G401 (cell line): ENCODE results near the gene RRM2. TPM values are rescaled to one million over a fixed set of nuclear protein-coding genes. Genes with fewer than 3 reads are reported as not detected.
A peak's percentile ranks its signal among the peaks of the same experiment; 100 is the strongest.
"Not testable (repeated sequence)": the region's sequence is repeated elsewhere in the genome, so short reads cannot be mapped to it uniquely, and the experiment has no call there.

ENCODE experiments used
- DNase-seq: peaks from one replicate; pipeline ENCODE4 v3.0.0-alpha.2; 2015; ENCODE audit warnings: low spot score
- in situ Hi-C: cut with HindIII; loops from 2 replicates; pipeline ENCODE4 v1.10.0; 2016; ENCODE audit warnings: low sequenced_read_pairs, mixed read lengths
- total RNA-seq: library from RNA; depleted of rRNA; stranded (reverse); fragments of >200 nt; shearing (Covaris generic); gene quantifications from 2 replicates; pipeline ENCODE4 v1.2.3, GENCODE V29; 2014

Gene RRM2
- total RNA-seq, 1 experiment from 2014 or later: 21.9 TPM

DNA sequence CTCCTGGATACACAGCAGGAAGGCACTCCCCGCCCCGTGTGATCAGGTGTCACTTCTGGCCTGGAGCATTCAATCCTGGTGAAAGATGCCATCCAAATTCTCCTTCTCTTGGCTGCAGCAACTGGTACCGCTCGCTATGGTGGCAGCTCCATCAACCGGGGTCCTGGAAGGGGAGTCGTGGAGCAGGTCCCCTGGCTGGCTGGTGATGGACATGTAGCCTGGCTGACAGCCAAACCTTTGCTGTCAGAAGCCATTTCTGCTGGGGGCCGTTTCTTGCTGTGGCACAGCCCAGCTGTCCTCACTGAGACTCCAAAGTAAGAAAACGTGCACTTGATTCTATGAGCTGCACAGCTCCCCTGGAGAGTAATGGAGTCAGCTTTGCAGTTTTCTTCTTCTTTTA, 35.2 kb upstream of the RRM2 start:
- no peak for DNase-seq
- in situ Hi-C loops: no loop called here

DNA sequence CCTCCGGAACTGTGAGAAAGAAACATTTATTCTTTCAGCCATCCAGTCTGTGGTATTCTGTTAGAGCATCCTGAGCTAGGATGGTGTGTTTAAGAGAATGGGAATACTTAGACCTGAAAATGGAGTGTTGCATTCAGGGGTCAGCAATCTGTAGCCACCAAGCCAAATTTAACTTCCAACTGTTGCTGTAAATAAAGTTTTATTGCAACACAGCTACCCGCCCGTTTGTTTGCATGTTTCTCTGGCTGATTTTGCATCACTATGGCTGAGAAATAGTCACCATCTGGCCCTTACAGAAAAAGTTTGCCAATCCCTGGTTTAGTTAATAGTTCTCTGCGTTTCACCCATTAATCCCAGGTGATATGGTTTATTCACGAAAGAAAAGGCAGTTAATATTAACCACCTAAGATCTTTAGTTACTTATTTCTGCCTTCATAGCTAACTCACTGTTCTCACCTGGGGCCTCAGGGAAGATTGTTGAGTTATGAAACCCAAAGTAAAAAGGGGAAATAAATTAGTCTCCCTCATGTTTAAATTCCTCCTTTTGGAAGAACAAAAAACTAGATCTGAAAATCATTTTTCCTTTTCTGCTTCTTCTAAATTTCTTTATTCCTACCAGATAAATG, 32.9 kb upstream of the RRM2 start:
- in situ Hi-C loops: no loop called here
- no peak for DNase-seq

DNA sequence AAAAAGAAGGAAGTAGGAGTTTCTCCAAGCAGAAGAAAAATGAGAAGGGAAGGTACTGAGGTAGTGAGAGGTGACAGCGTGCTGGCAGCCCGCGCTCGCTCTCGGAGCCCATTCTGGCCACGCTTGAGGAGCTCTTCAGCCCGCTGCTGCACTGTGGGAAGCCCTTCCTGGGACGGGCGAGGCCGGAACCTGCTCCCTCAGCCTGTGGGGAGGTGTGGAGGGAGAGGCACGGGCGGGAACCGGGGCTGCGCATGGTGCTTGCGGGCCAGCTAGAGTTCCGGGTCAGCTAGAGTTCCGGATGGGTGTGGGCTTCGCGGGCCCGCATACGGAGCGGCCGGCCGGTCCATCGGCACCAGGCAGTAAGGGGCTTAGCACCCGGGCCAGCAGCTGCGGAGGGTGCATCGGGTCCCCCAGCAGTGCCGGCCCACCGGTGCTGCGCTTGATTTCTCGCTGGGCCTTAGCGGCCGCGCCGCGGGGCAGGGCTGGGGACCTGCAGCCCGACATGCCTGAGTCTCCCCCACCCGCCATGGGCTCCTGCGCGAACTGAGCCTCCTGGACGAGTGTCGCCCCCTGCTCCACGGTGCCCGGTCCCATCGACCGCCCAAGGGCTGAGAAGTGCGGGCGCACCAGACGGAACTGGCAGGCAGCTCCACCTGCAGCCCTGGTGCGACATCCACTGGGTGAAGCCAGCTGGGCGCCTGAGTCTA, 31.2 kb upstream of the RRM2 start:
- DNase-seq: no peak
- in situ Hi-C loops: no loop called here

DNA sequence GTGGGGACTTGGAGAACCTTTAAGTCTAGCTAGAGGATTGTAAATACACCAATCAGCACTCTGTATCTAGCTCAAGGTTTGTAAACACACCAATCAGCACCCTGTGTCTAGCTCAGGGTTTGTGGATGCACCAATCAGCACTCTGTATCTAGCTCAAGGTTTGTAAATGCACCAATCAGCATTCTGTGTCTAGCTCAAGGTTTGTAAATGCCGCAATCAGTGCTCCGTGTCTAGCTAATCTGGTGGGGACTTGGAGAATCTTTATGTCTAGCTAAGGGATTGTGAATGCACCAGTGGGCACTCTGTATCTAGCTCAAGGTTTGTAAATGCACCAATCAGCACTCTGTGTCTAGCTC, 30.7 kb upstream of the RRM2 start:
- in situ Hi-C loops: not testable (repeated sequence)

DNA sequence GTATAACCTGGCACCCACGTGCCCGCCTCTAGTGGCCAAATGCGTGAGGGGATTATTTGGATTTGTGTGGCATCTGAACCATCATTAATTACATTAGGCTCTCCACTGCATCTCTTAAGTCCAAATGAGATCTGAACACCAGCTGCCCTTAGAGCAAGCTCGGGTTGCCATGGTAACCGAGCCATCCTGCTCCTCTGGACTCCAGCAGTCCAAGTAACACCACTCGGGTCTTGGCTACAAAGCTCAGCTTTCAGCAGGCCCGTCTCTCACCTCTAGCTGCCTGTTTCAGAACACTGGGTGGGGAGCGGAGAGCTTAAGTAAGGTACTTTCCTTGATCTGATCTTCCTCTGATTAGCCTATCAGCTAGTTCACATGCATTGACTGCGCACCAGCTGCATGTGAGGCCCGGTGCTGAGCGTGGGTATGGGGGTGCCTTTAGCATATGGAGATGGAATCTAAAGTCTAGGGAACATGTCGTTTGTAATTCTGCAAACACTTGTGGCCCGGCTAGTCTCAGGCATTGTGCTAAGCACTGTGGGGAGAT, 28.2 kb upstream of the RRM2 start:
- in situ Hi-C loops: no loop called here
- peak; percentile 81 for DNase-seq

More for the DNA sequence above, 30.7 kb upstream of the RRM2 start:
- DNase-seq: not testable (repeated sequence)

DNA sequence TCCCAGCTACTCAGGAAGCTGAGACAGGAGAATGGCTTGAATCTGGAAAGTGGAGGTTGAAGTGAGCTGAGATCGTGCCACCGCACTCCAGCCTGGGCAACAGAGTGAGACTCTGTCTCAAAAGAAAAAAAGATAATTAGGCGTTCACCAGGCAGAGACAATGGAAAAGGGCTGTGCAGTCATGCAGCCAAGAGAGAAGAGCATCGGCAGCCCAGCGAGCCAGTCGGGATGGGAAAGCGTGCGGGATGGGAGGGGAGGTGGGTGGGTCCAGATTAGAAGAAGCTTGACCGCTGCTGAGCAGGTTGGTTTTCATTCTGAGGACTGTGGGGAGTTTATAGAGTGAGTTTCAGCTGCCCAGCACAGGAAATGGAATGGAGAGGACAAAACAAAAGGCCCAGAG, 27.4 kb upstream of the RRM2 start:
- no peak for DNase-seq
- in situ Hi-C loops: no loop called here

DNA sequence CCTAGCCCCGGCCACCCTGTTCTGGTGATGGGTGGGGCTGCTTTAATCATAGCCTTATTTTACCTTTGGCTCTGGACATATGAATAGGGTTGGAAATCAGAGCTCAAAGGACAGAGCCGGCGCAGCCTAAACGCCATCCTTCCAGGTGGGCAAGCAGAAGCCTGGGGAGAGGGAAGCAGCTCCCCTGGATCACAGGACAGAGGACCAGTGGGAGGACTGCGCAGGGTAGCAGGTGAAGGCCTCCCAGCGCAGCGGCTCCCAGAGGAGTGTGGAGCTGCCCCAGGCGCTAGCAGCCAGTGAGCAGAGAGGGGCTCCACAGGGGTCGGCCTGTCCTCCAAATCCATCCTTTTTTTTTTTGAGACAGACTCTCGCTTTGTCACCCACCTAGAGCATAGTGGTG, 25.9 kb upstream of the RRM2 start:
- no peak for DNase-seq
- in situ Hi-C loops: no loop called here

DNA sequence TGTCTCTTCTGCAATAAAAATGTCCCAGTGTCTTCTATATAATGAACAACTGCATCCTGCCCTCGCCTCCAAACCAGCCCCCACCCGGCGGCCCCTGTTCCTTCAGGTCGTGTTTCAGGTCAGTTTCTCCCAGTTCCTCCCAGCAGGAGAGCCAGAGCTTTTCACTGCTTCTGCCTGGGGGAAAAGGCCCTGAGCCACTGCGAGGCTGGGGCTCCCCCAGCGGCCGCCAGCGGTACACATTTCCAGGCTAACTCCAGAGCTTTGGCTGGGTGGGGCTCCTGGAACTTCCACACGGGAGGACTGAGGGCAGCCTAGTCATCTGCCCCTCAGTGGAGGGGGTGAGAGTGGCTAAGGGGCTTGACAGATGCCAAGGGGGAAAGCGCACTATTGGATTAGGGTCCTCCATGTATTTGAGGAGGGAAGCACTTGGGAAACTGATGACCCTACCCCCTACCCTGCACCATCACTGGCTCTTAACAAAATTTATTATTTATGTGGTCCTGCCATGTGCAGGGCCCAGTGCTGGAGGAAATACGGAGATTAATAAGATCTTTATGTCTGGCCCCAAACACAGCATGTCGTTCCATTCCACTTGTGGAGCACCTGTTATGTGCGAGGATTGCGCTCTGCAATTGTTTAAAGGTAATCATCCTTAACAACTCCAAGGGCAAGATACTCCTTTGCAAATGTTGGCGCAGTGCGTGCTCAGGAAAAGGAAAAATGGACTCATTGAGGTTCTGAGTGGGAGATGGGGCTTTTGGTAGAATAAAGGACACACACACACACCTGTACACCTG, 25.0 kb upstream of the RRM2 start:
- DNase-seq: peak; percentile 73
- in situ Hi-C loops: no loop called here

DNA sequence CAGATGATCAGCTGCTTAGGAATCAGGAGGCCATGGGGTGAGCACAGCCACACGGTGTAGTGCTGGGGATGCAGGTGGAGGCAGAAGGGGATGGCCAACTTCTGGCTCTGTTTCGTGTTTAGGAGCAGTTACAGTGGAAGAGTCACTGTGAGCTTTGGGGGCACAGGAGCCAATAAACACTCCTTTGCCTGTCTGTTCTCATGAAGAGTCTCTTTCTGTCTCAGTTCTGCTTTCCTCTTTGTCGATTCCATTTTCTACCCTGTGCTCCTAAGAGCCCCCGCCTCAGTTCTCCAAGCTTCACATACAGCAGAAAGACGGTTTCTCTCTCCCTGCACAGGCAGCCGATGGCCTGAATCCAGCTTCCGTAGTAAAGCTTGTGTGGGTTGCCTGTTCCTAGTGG, 21.0 kb upstream of the RRM2 start:
- DNase-seq: no peak
- in situ Hi-C loops: loop anchor here (25.0 kb wide), 1 partner anchor 336 kb away; the partner anchor contains the start of gene ODC1

DNA sequence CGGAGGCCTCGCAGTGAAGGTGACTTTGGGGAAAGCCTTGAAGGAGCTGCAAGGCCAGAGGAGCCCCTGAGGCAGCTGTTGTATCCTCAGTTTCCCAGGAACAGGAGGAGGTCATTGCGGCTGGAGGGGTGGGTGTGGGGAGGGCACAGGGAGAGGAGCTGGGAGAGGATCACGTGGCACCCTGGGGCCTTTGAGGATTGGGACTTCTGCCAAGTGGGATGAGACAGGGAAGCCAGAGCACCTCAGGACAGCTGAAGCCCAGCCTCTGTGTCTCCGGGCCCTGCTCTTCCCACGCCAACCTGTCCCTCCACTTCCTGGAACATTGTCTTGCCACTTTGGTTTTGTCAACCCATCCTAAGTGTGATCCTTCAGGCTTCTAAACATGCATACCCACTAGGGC, 19.4 kb upstream of the RRM2 start:
- no peak for DNase-seq
- in situ Hi-C loops: loop anchor here (25.0 kb wide), 1 partner anchor 334 kb away; the partner anchor contains the start of gene ODC1

DNA sequence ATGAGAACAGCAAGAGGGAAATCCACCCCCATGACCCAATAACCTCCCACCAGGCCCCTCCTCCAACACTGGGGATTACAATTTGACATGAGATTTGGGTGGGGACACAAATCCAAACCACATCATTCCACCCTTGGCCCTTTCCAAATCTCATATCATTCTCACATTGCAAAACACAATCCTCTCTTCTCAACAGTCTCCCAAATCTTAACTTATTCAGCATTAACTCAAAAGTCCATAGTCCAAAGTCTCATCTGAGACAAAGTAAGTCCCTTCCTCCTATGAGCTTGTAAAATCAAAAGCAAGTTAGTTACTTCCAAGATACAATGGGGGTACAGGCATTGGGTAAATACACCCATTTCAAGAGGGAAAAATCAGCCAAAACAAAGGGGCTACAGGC, 17.6 kb upstream of the RRM2 start:
- in situ Hi-C loops: loop anchor here (25.0 kb wide), 1 partner anchor 332 kb away; the partner anchor contains the start of gene ODC1
- not testable (repeated sequence) for DNase-seq

DNA sequence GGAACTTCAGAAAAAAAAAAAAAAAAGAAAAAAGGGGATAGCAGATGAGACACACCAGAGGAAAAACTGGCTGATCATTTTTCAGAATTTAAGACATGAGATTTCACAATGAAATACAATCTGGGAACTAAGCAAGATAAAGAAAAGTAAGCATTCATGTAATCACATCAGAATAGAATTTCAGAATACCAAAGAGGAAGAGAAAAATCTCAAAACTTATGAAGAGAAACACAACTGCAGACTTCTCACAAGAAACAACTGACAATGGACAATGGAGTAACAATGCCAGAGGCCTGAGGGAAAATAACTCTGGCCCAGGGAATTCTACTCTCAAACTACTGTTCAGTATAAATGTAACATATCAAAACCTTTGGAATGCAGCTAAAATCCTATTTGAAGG, 13.2 kb upstream of the RRM2 start:
- no peak for DNase-seq
- in situ Hi-C loops: loop anchor here (25.0 kb wide), 1 partner anchor 328 kb away; the partner anchor contains the start of gene ODC1

DNA sequence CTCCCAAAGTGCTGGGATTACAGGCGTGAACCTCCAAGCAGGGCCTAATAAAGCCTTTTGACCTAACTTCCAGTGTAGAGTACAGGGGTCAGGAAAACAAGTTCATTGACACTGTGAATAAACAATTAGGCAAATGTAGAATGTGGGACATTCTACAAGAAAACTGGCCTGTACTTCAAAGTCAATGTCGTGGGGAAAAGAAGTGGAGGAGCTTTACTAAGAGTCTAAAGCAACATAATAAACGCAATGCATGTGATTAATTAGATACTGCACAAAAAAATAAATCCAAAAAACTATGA, 3.6 kb upstream of the RRM2 start:
- no peak for DNase-seq
- in situ Hi-C loops: loop anchor here (25.0 kb wide), 1 partner anchor 318 kb away; the partner anchor contains the start of gene ODC1

DNA sequence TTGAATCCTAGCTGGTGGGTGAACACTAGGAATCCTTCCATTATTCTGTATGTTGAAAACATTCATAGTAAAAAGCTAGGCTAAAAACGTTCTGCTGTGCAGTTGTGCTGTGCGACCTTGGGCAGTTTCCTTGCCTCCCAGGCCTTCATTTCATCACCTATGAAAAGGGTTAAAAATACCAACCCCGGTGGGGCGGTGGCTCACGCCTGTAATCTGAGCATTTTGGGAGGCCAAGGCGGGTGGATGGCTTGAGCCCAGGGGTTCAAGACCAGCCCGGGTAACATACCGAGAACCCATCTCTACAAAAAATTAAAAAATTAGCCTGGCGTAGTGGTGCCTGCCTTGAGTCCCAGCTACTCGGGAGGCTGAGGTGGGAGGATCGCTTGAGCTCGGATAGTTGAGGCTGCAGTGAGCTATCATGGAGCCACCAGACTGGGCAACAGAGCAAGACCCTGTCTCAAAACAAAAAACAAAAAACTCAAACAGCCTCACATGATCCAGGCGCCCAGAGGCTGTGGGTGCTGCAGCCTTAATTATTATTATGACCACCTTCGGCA, 2.9 kb upstream of the RRM2 start:
- DNase-seq: no peak
- in situ Hi-C loops: loop anchor here (25.0 kb wide), 1 partner anchor 318 kb away; the partner anchor contains the start of gene ODC1

DNA sequence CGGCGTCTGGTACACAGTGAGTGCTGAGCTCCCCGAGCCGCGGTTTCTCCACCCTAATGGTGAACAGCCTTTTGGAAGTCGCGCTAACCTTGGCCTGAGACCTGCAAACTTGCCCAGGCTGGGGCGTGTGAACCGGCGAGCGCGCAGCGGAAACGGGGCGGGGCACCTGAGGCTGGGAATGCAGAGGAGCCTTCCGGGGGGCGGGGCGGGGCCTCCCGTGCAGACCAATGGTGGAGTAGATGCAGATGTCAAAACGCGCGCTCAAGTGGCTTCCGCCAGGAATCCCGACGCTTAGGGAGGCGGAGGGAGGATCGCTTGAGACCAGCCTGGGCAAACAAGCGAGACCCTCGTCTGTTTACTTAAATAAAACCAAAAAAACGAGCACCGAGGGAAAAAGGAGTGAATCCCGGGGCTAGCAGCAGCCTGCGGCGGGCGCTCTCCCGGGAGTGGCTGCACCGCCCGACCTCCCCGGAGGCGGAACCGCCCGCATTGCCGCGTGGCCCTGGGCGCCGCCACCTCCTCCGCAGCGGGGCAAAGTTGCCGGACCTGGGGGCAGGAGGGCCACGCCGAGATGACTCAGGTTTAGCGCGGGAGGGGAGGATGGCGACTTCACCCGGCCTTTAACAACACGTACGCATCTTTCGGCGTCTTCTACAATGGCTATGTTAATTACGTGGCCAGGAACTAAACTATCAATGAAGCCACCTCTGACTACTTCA, 2.2 kb upstream of the RRM2 start:
- in situ Hi-C loops: loop anchor here (25.0 kb wide), 1 partner anchor 317 kb away; the partner anchor contains the start of gene ODC1
- peak; percentile 89 for DNase-seq

DNA sequence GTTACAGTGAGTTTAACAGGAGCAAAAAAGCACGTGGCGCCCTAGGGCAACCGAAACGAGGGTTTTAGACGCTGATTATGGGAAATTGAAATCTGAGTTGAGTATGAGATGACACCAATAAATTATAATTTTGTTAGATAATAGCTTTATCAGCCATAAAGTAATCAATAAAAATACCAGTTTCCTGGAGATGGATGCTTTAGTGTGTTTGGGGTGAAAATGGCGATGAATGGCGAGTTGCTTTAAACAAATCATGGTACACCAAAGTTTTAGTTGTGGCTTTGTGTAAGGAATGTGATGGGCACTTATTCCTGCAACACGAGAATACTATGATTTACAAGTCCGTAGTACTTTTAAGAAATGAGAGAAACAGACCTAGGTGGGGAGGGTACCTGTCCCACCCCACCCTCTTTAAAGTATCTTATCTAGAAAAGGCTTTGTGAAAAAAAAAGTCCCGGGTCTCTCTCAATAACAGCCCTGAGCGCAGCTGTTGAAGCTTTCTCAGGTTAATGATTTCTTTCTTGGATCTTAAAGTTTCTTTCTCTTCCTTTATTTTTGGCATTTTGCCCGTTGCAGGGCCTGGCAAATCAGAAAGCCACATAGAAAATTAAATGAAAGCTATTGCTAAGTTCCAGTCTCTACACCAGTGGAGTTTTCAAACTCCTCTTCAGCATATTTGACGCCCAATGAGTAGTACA, 1.5 kb upstream of the RRM2 start:
- in situ Hi-C loops: loop anchor here (25.0 kb wide), 1 partner anchor 316 kb away; the partner anchor contains the start of gene ODC1

DNA sequence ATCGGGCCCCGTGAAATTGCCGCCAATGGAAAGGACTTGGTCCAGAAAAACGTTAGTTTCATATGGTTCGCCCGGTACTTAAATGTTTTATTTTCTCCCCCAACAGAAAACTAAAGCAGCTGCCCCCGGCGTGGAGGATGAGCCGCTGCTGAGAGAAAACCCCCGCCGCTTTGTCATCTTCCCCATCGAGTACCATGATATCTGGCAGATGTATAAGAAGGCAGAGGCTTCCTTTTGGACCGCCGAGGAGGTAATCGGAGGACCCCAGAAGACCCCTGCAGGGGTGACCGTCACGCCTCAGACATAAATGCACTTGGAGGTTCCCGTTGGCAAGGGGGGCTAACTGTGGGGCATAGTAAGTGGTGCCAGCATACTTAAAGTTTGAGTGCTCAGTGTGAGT, 742 bp downstream of the RRM2 start:
- in situ Hi-C loops: loop anchor here (25.0 kb wide), 1 partner anchor 314 kb away; the partner anchor contains the start of gene ODC1

More for the DNA sequence above, 1.5 kb upstream of the RRM2 start:
- DNase-seq: no peak

DNA sequence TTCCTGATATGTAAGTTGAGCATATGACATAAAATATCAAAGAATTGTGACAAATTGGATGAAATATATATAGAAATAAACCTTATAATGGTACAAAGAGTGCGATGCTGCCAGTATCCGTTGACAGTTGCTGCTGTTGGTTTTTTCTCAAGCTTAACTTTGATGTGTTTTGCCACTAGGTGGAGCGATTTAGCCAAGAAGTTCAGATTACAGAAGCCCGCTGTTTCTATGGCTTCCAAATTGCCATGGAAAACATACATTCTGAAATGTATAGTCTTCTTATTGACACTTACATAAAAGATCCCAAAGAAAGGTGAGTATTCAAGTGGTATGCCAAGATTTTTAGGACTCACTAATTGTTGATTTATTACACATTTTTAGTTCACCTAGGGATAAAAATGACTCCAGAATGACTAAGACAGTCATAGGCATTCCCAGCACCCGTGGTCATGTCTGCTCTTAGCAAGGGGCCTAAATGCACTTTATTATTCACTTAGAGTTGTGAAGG, 2.1 kb downstream of the RRM2 start:
- in situ Hi-C loops: loop anchor here (25.0 kb wide), 1 partner anchor 313 kb away; the partner anchor contains the start of gene ODC1
- DNase-seq: peak; percentile 84

More for the DNA sequence above, 742 bp downstream of the RRM2 start:
- no peak for DNase-seq
